SK-N-SH (cell line): ENCODE results near the gene LYZ. TPM values are rescaled to one million over a fixed set of nuclear protein-coding genes. Genes with fewer than 3 reads are reported as not detected.

Experiments
- CTCF ChIA-PET: fragments of 300-600, 350-600 bp; formaldehyde crosslinking; extraction: SDS; loops from one replicate; lab custom pipeline; 2021; lab: Yijun Ruan, JAX
- POLR2A ChIA-PET: fragments of 350-600 bp; sonication (Branson Sonifier 250); formaldehyde crosslinking; extraction: SDS; loops from one replicate; lab custom pipeline; 2020; ENCODE audit warnings: antibody characterized with exemption, inconsistent platforms; lab: Yijun Ruan, JAX
- DNase-seq: peaks from one replicate; pipeline ENCODE4 v3.0.0; 2012
- H2AFZ ChIP-seq: fragments of 200-600 bp; sonication (generic); 2 replicates; pipeline ENCODE4 v1.8.1; 2016; ENCODE audit warnings: antibody characterized with exemption, mild to moderate bottlenecking, low read depth
- H3F3A ChIP-seq: fragments of 200-600 bp; sonication (generic); replicated peaks from 2 replicates; pipeline ENCODE3; 2016; ENCODE audit warnings: antibody characterized with exemption, mild to moderate bottlenecking; ENCODE audit not compliant: insufficient read depth
- H3K27ac ChIP-seq, 2 experiments: fragments of 200-500 bp in 1 of 2; fragments of 200-600 bp in 1 of 2; sonication (Bioruptor generic) in 1 of 2; sonication (generic), shearing (Covaris generic) in 1 of 2; 2 replicates each; pipeline versions ENCODE4 v1.5.1 to v1.6.1; 2014 to 2016; ENCODE audit warnings: low read depth in 2 of 2, inconsistent platforms in 1 of 2, low read length in 1 of 2, mild to moderate bottlenecking in 1 of 2, mixed read lengths in 1 of 2
- H3K27me3 ChIP-seq: fragments of 200-600 bp; sonication (generic), shearing (Covaris generic); 2 replicates; pipeline ENCODE4 v1.6.1; 2016; ENCODE audit warnings: mixed run types; ENCODE audit not compliant: insufficient read depth
- H3K36me3 ChIP-seq, 2 experiments: fragments of 200-500 bp in 1 of 2; fragments of 200-600 bp in 1 of 2; sonication (Bioruptor generic) in 1 of 2; sonication (generic) in 1 of 2; replicated peaks in 1 of 2; 2 replicates each; pipeline versions ENCODE3 to v1.5.1; 2014 to 2016; ENCODE audit warnings: low read length in 1 of 2, mild to moderate bottlenecking in 1 of 2; ENCODE audit not compliant: insufficient read depth in 2 of 2, control insufficient read depth in 1 of 2
- H3K4me1 ChIP-seq, 2 experiments: fragments of 200-500 bp in 1 of 2; fragments of 200-600 bp in 1 of 2; sonication (Bioruptor generic) in 1 of 2; sonication (generic), shearing (Covaris generic) in 1 of 2; 2 replicates each; pipeline versions ENCODE4 v1.5.1 to v1.6.1; 2014 to 2016; ENCODE audit warnings: low read depth in 1 of 2, low read length in 1 of 2, mixed run types in 1 of 2; ENCODE audit not compliant: insufficient read depth in 2 of 2, control insufficient read depth in 1 of 2
- H3K4me2 ChIP-seq: fragments of 200-600 bp; sonication (generic), shearing (Covaris generic); 2 replicates; pipeline ENCODE4 v1.6.1; 2017; ENCODE audit warnings: mixed run types
- H3K4me3 ChIP-seq, 2 experiments: fragments of 200-500 bp in 1 of 2; fragments of 200-600 bp in 1 of 2; sonication (Bioruptor generic) in 1 of 2; sonication (generic), shearing (Covaris generic) in 1 of 2; 2 replicates each; pipeline versions ENCODE4 v1.5.1 to v1.8.1; 2014 to 2016; ENCODE audit warnings: low read depth in 2 of 2, inconsistent platforms in 1 of 2, low read length in 1 of 2, mild to moderate bottlenecking in 1 of 2, mixed read lengths in 1 of 2, moderate library complexity in 1 of 2
- H3K79me2 ChIP-seq: fragments of 200-600 bp; sonication (generic); 2 replicates; pipeline ENCODE4 v1.8.1; 2017; ENCODE audit warnings: mild to moderate bottlenecking; ENCODE audit not compliant: insufficient read depth
- H3K9ac ChIP-seq: fragments of 200-600 bp; sonication (generic); 2 replicates; pipeline ENCODE4 v1.6.1; 2017; ENCODE audit warnings: mixed run types
- H3K9me2 ChIP-seq: fragments of 200-600 bp; sonication (generic); 2 replicates; pipeline ENCODE4 v1.6.1; 2017; ENCODE audit warnings: mixed run types
- H3K9me3 ChIP-seq: fragments of 200-600 bp; sonication (generic); 2 replicates; pipeline ENCODE4 v1.6.1; 2017; ENCODE audit warnings: mixed run types, mild to moderate bottlenecking, moderate library complexity
- H4K20me1 ChIP-seq: fragments of 200-600 bp; sonication (generic); 2 replicates; pipeline ENCODE4 v1.6.1; 2017; ENCODE audit warnings: mild to moderate bottlenecking, mixed run types; ENCODE audit not compliant: insufficient read depth
- ELF1 ChIP-seq: IDR thresholded peaks from 2 replicates; pipeline ENCODE4 v1.4.0; 2012
- EP300 ChIP-seq, 2 experiments: IDR thresholded peaks; 2 replicates each; pipeline versions ENCODE4 v1.4.0 to v1.6.1; 2012; ENCODE audit warnings: borderline replicate concordance in 1 of 2, low read depth in 1 of 2, low read length in 1 of 2
- EZH2phosphoT487 ChIP-seq: fragments of 200-600 bp; sonication (generic); IDR thresholded peaks from 2 replicates; pipeline ENCODE4 v1.6.1; 2017; ENCODE audit warnings: low read depth, mixed run types, mild to moderate bottlenecking, antibody characterized with exemption, moderate library complexity, borderline replicate concordance
- FOSL2 ChIP-seq: IDR thresholded peaks from 2 replicates; pipeline ENCODE4 v1.4.0; 2012; ENCODE audit warnings: low read depth, mild to moderate bottlenecking, moderate library complexity, borderline replicate concordance
- GABPA ChIP-seq: IDR thresholded peaks from 2 replicates; pipeline ENCODE4 v1.4.0; 2012; ENCODE audit warnings: low read depth, mild to moderate bottlenecking
- IRF3 ChIP-seq: fragments of 150-350 bp; IDR thresholded peaks from 2 replicates; pipeline ENCODE4 v1.6.1; 2016; ENCODE audit warnings: mild to moderate bottlenecking, low read depth, low read length
- JUND ChIP-seq: IDR thresholded peaks from 2 replicates; pipeline ENCODE4 v1.4.0; 2012
- MXI1 ChIP-seq: IDR thresholded peaks from 2 replicates; pipeline ENCODE4 v1.6.1; 2012; ENCODE audit warnings: mild to moderate bottlenecking, low read depth, low read length, improper control_type of control experiment
- NRF1 ChIP-seq: IDR thresholded peaks from 2 replicates; pipeline ENCODE4 v1.6.1; 2012; ENCODE audit warnings: low read depth, mild to moderate bottlenecking, low read length
- PBX3 ChIP-seq: IDR thresholded peaks from 2 replicates; pipeline ENCODE4; 2012
- RXRA ChIP-seq: IDR thresholded peaks from 2 replicates; pipeline ENCODE4 v1.4.0; 2012; ENCODE audit warnings: low read depth, mild to moderate bottlenecking, borderline replicate concordance
- SIN3A ChIP-seq: IDR thresholded peaks from 2 replicates; pipeline ENCODE4 v1.6.1; 2012; ENCODE audit warnings: low read depth, mild to moderate bottlenecking, low read length, moderate library complexity, borderline replicate concordance
- TAF1 ChIP-seq: IDR thresholded peaks from 2 replicates; pipeline ENCODE4 v1.6.1; 2012; ENCODE audit warnings: low read depth, mild to moderate bottlenecking, low read length, moderate library complexity, borderline replicate concordance
- TEAD4 ChIP-seq: IDR thresholded peaks from 2 replicates; pipeline ENCODE4 v1.4.0; 2012; ENCODE audit warnings: mild to moderate bottlenecking, borderline replicate concordance; ENCODE audit not compliant: insufficient read depth
- USF1 ChIP-seq: IDR thresholded peaks from 2 replicates; pipeline ENCODE4 v1.4.0; 2012; ENCODE audit warnings: low read depth, borderline replicate concordance
- YY1 ChIP-seq: IDR thresholded peaks from 2 replicates; pipeline ENCODE4 v1.4.0; 2012; ENCODE audit warnings: low read depth, mild to moderate bottlenecking
- WGBS: methylation state at CpG from one replicate; pipeline ENCODE4 v1.1.6; 2017; ENCODE audit warnings: low lambda C conversion rate; 5-methylcytosine and 5-hydroxymethylcytosine counted together
- polyA plus RNA-seq, 3 experiments: library from polyadenylated mRNA; depleted of rRNA; stranded (reverse); fragments of >200 nt; gene quantifications; 2 replicates each; pipeline ENCODE4 v1.2.3, GENCODE V29; 2012

LYZ gene
- polyA plus RNA-seq, 1 of the 3 experiments (the other 2 are of a cell fraction), result not detected

- Histone ChIP-seq H2AFZ (no peak overlapping the region), H3K9me2 (no peaks in the 10 kb centered on the region), H3K36me3 (no peaks in the 10 kb centered on the region), H4K20me1 (no peaks in the 10 kb centered on the region), H3K4me2 (no peak overlapping the region), H3K4me1 (no peaks in the 10 kb centered on the region), H3K9ac (no peak overlapping the region), H3K27me3 (no peaks in the 10 kb centered on the region; the same call in 1 of the 2 replicates), H3K4me3 (no peak overlapping the region), H3K79me2 (no peaks in the 10 kb centered on the region), H3K27ac (no peak overlapping the region), H3F3A (peaks cover 4% of the 10 kb centered on the region), H3K9me3 (no peaks in the 10 kb centered on the region)
- CTCF ChIA-PET, result interaction anchor here (1.3 kb wide), 1 partner anchor 17 kb away, joined by 3 read pairs; no protein-coding TSS in a partner anchor
- POLR2A ChIA-PET, result no interaction called here
- 87% methylated on average over 5 of the region's 5 CpGs for WGBS
- no peak for DNase-seq
- no peak for TF ChIP-seq RXRA
- TF ChIP-seq NRF1, result no peak
- no peak for TF ChIP-seq TEAD4
- no peak for TF ChIP-seq MXI1
- TF ChIP-seq EP300 (IDR thresholded peaks at IDR 0.05; ENCODE audit: borderline replicate concordance in 1 of 2, low read depth in 1 of 2, low read length in 1 of 2), result no peak
- no peak for TF ChIP-seq FOSL2
- TF ChIP-seq GABPA, result no peak
- TF ChIP-seq JUND, result no peak
- no peak for TF ChIP-seq EZH2phosphoT487
- TF ChIP-seq ELF1, result no peak
- no peak for TF ChIP-seq YY1
- no peak for TF ChIP-seq SIN3A
- TF ChIP-seq PBX3, result no peak
Observed at GRCh38 chr12:69352904-69353303, 4.7 kb downstream of the LYZ start.

GRCh38 chr12:69354172-69354555, 6.0 kb downstream of the LYZ start:
- Histone ChIP-seq H3K4me3 (no peak overlapping the region), H3K27me3 (no peaks in the 10 kb centered on the region; the same call in 1 of the 2 replicates), H3K4me2 (no peak overlapping the region), H3K79me2 (no peaks in the 10 kb centered on the region), H3K4me1 (peaks cover 0 to 2% of the 10 kb centered on the region in 2 experiments; a peak in 2 of 4 replicates), H3K27ac (no peak overlapping the region), H3F3A (peaks cover 10% of the 10 kb centered on the region), H3K9me3 (no peaks in the 10 kb centered on the region), H3K36me3 (no peaks in the 10 kb centered on the region), H4K20me1 (no peaks in the 10 kb centered on the region), H2AFZ (no peak overlapping the region), H3K9me2 (no peaks in the 10 kb centered on the region), H3K9ac (no peak overlapping the region)
- CTCF ChIA-PET, result interaction anchor here (1.5 kb wide), 1 partner anchor 285 kb away, joined by 5 read pairs; no protein-coding TSS in a partner anchor
- POLR2A ChIA-PET, result no interaction called here
- WGBS, result 76% methylated on average over 1 of the region's 1 CpG
- no peak for DNase-seq
- TF ChIP-seq TAF1, result no peak
- TF ChIP-seq USF1, result no peak
- no peak for TF ChIP-seq EZH2phosphoT487
- TF ChIP-seq SIN3A, result no peak
- no peak for TF ChIP-seq IRF3
- TF ChIP-seq JUND, result no peak
- TF ChIP-seq EP300 (IDR thresholded peaks at IDR 0.05; ENCODE audit: borderline replicate concordance in 1 of 2, low read depth in 1 of 2, low read length in 1 of 2), result no peak
- no peak for TF ChIP-seq MXI1
- TF ChIP-seq YY1, result no peak
- TF ChIP-seq RXRA, result no peak
